Tibial nerve (tissue), 4 donors: ENCODE data around the gene SOCS1. TPM values are rescaled to one million over a fixed set of nuclear protein-coding genes. Genes with fewer than 3 reads are reported as not detected.

Source experiments
- DNase-seq, 2 donors: peaks; one replicate each; pipeline ENCODE4 v3.0.0-alpha.2; 2019; ENCODE audit warnings: low spot score in 2 of 2
- H3K27ac ChIP-seq, 4 donors: fragments of 200-600 bp; sonication (generic) in 3 of 4; one replicate each; pipeline ENCODE4 v1.5.1; 2017 to 2019; ENCODE audit warnings: mild to moderate bottlenecking in 1 of 4
- H3K27me3 ChIP-seq, 2 donors: fragments of 200-600 bp; sonication (generic) in 1 of 2; one replicate each; pipeline versions ENCODE4 v1.5.1 to v1.6.0; 2017 to 2019
- H3K36me3 ChIP-seq, 3 donors: fragments of 200-600 bp; sonication (generic); one replicate each; pipeline ENCODE4 v1.5.1; 2018 to 2019
- H3K4me1 ChIP-seq, 4 donors: fragments of 200-600 bp; sonication (generic) in 3 of 4; one replicate each; pipeline ENCODE4 v1.5.1; 2017 to 2019
- H3K4me3 ChIP-seq, 4 donors: fragments of 200-600 bp; sonication (generic) in 3 of 4; one replicate each; pipeline ENCODE4 v1.5.1; 2017 to 2019; ENCODE audit warnings: mild to moderate bottlenecking in 1 of 4, moderate library complexity in 1 of 4
- H3K9me3 ChIP-seq, 4 donors: fragments of 200-600 bp; sonication (generic) in 3 of 4; one replicate each; pipeline ENCODE4 v1.5.1; 2017 to 2019
- CTCF ChIP-seq, 5 experiments: fragments of 200-600 bp in 3 of 5; fragments of 450-650 bp in 2 of 5; sonication (generic) in 3 of 5; IDR thresholded peaks; one replicate each; pipeline ENCODE4 v1.5.1; 2016 to 2019; ENCODE audit warnings: antibody characterized with exemption in 5 of 5, mild to moderate bottlenecking in 3 of 5, moderate library complexity in 2 of 5
- EP300 ChIP-seq, 2 donors: sonication (generic); formaldehyde crosslinking; IDR thresholded peaks; one replicate each; pipeline ENCODE4 v1.6.1; 2017; ENCODE audit warnings: antibody characterized with exemption in 2 of 2, mild to moderate bottlenecking in 1 of 2
- POLR2A ChIP-seq, 2 donors: fragments of 450-650 bp; IDR thresholded peaks; one replicate each; pipeline ENCODE4 v1.6.1; 2017; ENCODE audit warnings: antibody characterized with exemption in 2 of 2, mild to moderate bottlenecking in 2 of 2, moderate library complexity in 2 of 2
- WGBS, 2 donors: methylation state at CpG; one replicate each; pipeline ENCODE4 v1.1.5; 2018; 5-methylcytosine and 5-hydroxymethylcytosine counted together
- total RNA-seq, 4 donors: library from RNA; depleted of rRNA; stranded (reverse); fragments of >200 nt; gene quantifications; one replicate each; pipeline ENCODE4 v1.1.0, GENCODE V29; 2016

The SOCS1 gene
- total RNA-seq, 4 donors from 2014 or later = 7.4 to 29.6 (median 14.7) TPM

GRCh38 chr16:11276143-11276895, 20.3 kb upstream of the SOCS1 start, which contains the start of gene PRM2:
Gene PRM2, minus strand, starts transcription at chr16:11276480. Its CDS starts 110 bp downstream, at chr16:11276370.
- no peaks in the 10 kb centered on the region for H3K27me3 ChIP-seq
- H3K36me3 ChIP-seq = no peaks in the 10 kb centered on the region
- H3K9me3 ChIP-seq = no peaks in the 10 kb centered on the region
- H3K4me1 ChIP-seq = no peaks in the 10 kb centered on the region
- no peak for DNase-seq
- TF ChIP-seq POLR2A (IDR thresholded peaks at IDR 0.05) = no peak
- TF ChIP-seq CTCF (IDR thresholded peaks at IDR 0.05) = no peak
- no peak for TF ChIP-seq EP300 (IDR thresholded peaks at IDR 0.05)
- no peak within 1 kb of the TSS for H3K4me3 ChIP-seq
- WGBS, 2 donors = 92 to 95% methylated on average over 19 to 26 of the region's 26 CpGs
- H3K27ac ChIP-seq = no peak within 1 kb of the TSS

GRCh38 chr16:11274964-11275363, 19.0 kb upstream of the SOCS1 start:
- H3K4me1 ChIP-seq = no peaks in the 10 kb centered on the region
- no peaks in the 10 kb centered on the region for H3K27me3 ChIP-seq
- no peak for DNase-seq
- H3K36me3 ChIP-seq = no peaks in the 10 kb centered on the region
- no peak overlapping the region for H3K27ac ChIP-seq
- H3K4me3 ChIP-seq = no peak overlapping the region
- no peaks in the 10 kb centered on the region for H3K9me3 ChIP-seq
- WGBS, 2 donors = 92 to 95% methylated on average over 7 of the region's 7 CpGs
- TF ChIP-seq POLR2A (IDR thresholded peaks at IDR 0.05) = no peak
- no peak for TF ChIP-seq CTCF (IDR thresholded peaks at IDR 0.05)
- TF ChIP-seq EP300 (IDR thresholded peaks at IDR 0.05) = no peak

- DNase-seq = no peak
- no peak overlapping the region for H3K4me3 ChIP-seq
- no peak overlapping the region for H3K27ac ChIP-seq
- no peak for TF ChIP-seq POLR2A (IDR thresholded peaks at IDR 0.05)
- TF ChIP-seq CTCF (IDR thresholded peaks at IDR 0.05) = no peak
- TF ChIP-seq EP300 (IDR thresholded peaks at IDR 0.05) = no peak
- no peaks in the 10 kb centered on the region for H3K9me3 ChIP-seq
- H3K36me3 ChIP-seq = no peaks in the 10 kb centered on the region
- no peaks in the 10 kb centered on the region for H3K27me3 ChIP-seq
- 33 to 45% methylated on average over 2 to 3 of the region's 3 CpGs for WGBS, 2 donors
- H3K4me1 ChIP-seq = no peaks in the 10 kb centered on the region
Measured at GRCh38 chr16:11273721-11274324, 17.8 kb upstream of the SOCS1 start.

GRCh38 chr16:11272921-11273720, 17.1 kb upstream of the SOCS1 start, which contains the start of gene PRM3:
Gene PRM3, minus strand, starts transcription at chr16:11273629. Its CDS starts 34 bp downstream, at chr16:11273595.
- no peak for TF ChIP-seq CTCF (IDR thresholded peaks at IDR 0.05)
- no peak for TF ChIP-seq POLR2A (IDR thresholded peaks at IDR 0.05)
- no peak for TF ChIP-seq EP300 (IDR thresholded peaks at IDR 0.05)
- Histone ChIP-seq H3K4me1 (no peaks in the 10 kb centered on the region), H3K27me3 (no peaks in the 10 kb centered on the region), H3K4me3 (no peak within 1 kb of the TSS), H3K9me3 (no peaks in the 10 kb centered on the region), H3K36me3 (no peaks in the 10 kb centered on the region), H3K27ac (no peak within 1 kb of the TSS)
- WGBS, 2 donors = 62 to 69% methylated on average over 30 of the region's 30 CpGs
- DNase-seq = no peak
